Hindlimb muscle (tissue), 1 donor: ENCODE measurements around the gene LMAN1L. TPM values are rescaled to one million over a fixed set of nuclear protein-coding genes. Genes with fewer than 3 reads are reported as not detected.
"Not testable (repeated sequence)": the region's sequence is repeated elsewhere in the genome, so short reads cannot be mapped to it uniquely, and the experiment has no call there.

Experiments
- DNase-seq: peaks from one replicate; pipeline ENCODE4 v3.0.0-alpha.2; 2013
- polyA plus RNA-seq: library from polyadenylated mRNA; unstranded; fragments of 120-200 nt; gene quantifications from one replicate; pipeline ENCODE4 v1.2.1, GENCODE V29; 2013; ENCODE audit not compliant: insufficient read length

LMAN1L gene
- polyA plus RNA-seq, 1 donor = not detected

GRCh38 chr15:74782259-74783071 is 30.2 kb upstream of the LMAN1L start:
- peak; percentile 41 for DNase-seq

GRCh38 chr15:74783072-74783807 is 29.4 kb upstream of the LMAN1L start:
- DNase-seq = no peak

GRCh38 chr15:74783808-74784175 is 28.8 kb upstream of the LMAN1L start:
- DNase-seq = no peak

- DNase-seq = no peak
Measured at GRCh38 chr15:74784426-74785193, 28.0 kb upstream of the LMAN1L start.

- no peak for DNase-seq
Measured at GRCh38 chr15:74785194-74786032, 27.2 kb upstream of the LMAN1L start.

- not testable (repeated sequence) for DNase-seq
Measured at GRCh38 chr15:74786081-74786480, 26.6 kb upstream of the LMAN1L start.

GRCh38 chr15:74786551-74787165 is 26.0 kb upstream of the LMAN1L start:
- no peak for DNase-seq

GRCh38 chr15:74787251-74788041 is 25.2 kb upstream of the LMAN1L start:
- DNase-seq = peak; percentile 34

GRCh38 chr15:74788042-74788682 is 24.5 kb upstream of the LMAN1L start:
- no peak for DNase-seq

GRCh38 chr15:74788683-74789151 is 23.9 kb upstream of the LMAN1L start:
- DNase-seq = no peak

GRCh38 chr15:74789171-74789631 is 23.4 kb upstream of the LMAN1L start:
- no peak for DNase-seq

- no peak for DNase-seq
Measured at GRCh38 chr15:74789741-74790079, 22.9 kb upstream of the LMAN1L start.

- DNase-seq = peak; percentile 59
Measured at GRCh38 chr15:74790080-74790916, 22.3 kb upstream of the LMAN1L start.

GRCh38 chr15:74791007-74791406 is 21.6 kb upstream of the LMAN1L start:
- no peak for DNase-seq

- DNase-seq = no peak
Measured at GRCh38 chr15:74791667-74792066, 21.0 kb upstream of the LMAN1L start.

GRCh38 chr15:74792227-74793016 is 20.2 kb upstream of the LMAN1L start:
- no peak for DNase-seq

GRCh38 chr15:74793135-74794028 is 19.3 kb upstream of the LMAN1L start:
- DNase-seq = no peak
